Small intestine (tissue), 7 donors: ENCODE results near the gene PRG2. TPM values are rescaled to one million over a fixed set of nuclear protein-coding genes. Genes with fewer than 3 reads are reported as not detected.

Experiments
- DNase-seq, 2 donors: peaks; one replicate each; pipeline versions ENCODE4 v3.0.0 to v3.0.0-alpha.2; 2013
- FAIRE-seq: peaks from 2 replicates; lab custom pipeline; 2012; peaks lifted over from hg19 to GRCh38; lab: Jason Lieb, UNC
- H3K27ac ChIP-seq, 3 donors: one replicate each; pipeline ENCODE4 v1.5.1; 2013; ENCODE audit warnings: low read length in 2 of 3, mild to moderate bottlenecking in 2 of 3, control low read depth in 1 of 3, inconsistent platforms in 1 of 3, low read depth in 1 of 3, moderate library complexity in 1 of 3
- H3K27me3 ChIP-seq, 3 donors: one replicate each; pipeline ENCODE4 v1.6.1; 2013; ENCODE audit warnings: low read length in 3 of 3, inconsistent platforms in 1 of 3; ENCODE audit not compliant: control insufficient read depth in 3 of 3, insufficient read depth in 3 of 3
- H3K36me3 ChIP-seq, 3 donors: one replicate each; pipeline ENCODE4 v1.6.1; 2013; ENCODE audit warnings: low read length in 3 of 3, inconsistent platforms in 1 of 3, low read depth in 1 of 3, mild to moderate bottlenecking in 1 of 3, moderate library complexity in 1 of 3; ENCODE audit not compliant: control insufficient read depth in 3 of 3, insufficient read depth in 2 of 3
- H3K4me1 ChIP-seq, 3 donors: one replicate each; pipeline ENCODE4 v1.6.1; 2013; ENCODE audit warnings: low read length in 2 of 3, inconsistent platforms in 1 of 3, low read depth in 1 of 3, mild to moderate bottlenecking in 1 of 3, moderate library complexity in 1 of 3; ENCODE audit not compliant: control insufficient read depth in 3 of 3, insufficient read depth in 2 of 3
- H3K4me3 ChIP-seq, 3 donors: one replicate each; pipeline ENCODE4 v1.5.1; 2013; ENCODE audit warnings: low read length in 3 of 3, control low read depth in 1 of 3, inconsistent platforms in 1 of 3, low read depth in 1 of 3, mild to moderate bottlenecking in 1 of 3, moderate library complexity in 1 of 3
- H3K9me3 ChIP-seq, 2 donors: one replicate each; pipeline ENCODE4 v1.6.1; 2013; ENCODE audit warnings: low read depth in 1 of 2, low read length in 1 of 2; ENCODE audit not compliant: control insufficient read depth in 2 of 2, insufficient read depth in 1 of 2
- WGBS, 3 donors: extraction: QIAGEN DNeasy Blood & Tissue Kit; methylation state at CpG; one replicate each; pipeline ENCODE4 v1.1.7; 2013; 5-methylcytosine and 5-hydroxymethylcytosine counted together
- polyA plus RNA-seq, 4 donors: library from polyadenylated mRNA; stranded (reverse) in 3 of 4; unstranded in 1 of 4; fragments of 200-250 nt in 3 of 4; fragments of 120-200 nt in 1 of 4; gene quantifications; one replicate each; pipeline versions ENCODE4 v1.2.1 to v1.2.3, GENCODE V29; 2013
- donor health status: healthy with polysubstance abuse.
- donor health status: control.
- donor health status: control.
- donor health status: Bipolar disorder and iron deficiency.
- donor health status: healthy.

PRG2 gene
- polyA plus RNA-seq, 4 donors: 0.15 to 0.31 TPM; not detected in 2

GRCh38 chr11:57397394-57397990, 7.0 kb upstream of the PRG2 start:
- Histone ChIP-seq H3K36me3 (no peaks in the 10 kb centered on the region), H3K27ac (no peak overlapping the region), H3K4me3 (no peak overlapping the region), H3K27me3 (no peaks in the 10 kb centered on the region), H3K4me1 (no peaks in the 10 kb centered on the region), H3K9me3 (no peaks in the 10 kb centered on the region)
- FAIRE-seq (no peak), DNase-seq (no peak)
- WGBS, 3 donors: 78 to 83% (median 79%) methylated on average over 4 of the region's 4 CpGs

DNA sequence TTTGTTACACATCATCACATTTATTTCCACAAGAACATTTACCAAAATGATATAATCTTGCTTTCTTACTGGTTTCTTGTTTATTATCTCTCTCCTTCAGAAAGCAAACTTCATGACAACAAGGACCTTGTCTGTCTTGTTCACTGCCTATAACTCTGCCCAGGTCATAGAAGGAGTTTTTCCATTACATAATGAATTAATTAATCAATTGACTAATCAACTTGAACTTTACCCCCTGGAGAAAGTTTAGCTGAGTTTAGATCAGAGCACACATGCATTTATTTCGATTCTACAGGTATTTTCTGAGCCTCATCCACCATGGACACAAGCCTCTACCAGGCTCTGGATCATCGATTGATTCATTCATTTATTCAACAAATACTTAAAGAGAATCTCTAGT, 6.3 kb upstream of the PRG2 start:
- 53 to 68% (median 54%) methylated on average over 2 of the region's 2 CpGs for WGBS, 3 donors

GRCh38 chr11:57395905-57396623, 5.6 kb upstream of the PRG2 start:
- no peak for FAIRE-seq
- Histone ChIP-seq H3K27me3 (no peaks in the 10 kb centered on the region), H3K36me3 (no peaks in the 10 kb centered on the region), H3K4me1 (no peaks in the 10 kb centered on the region), H3K4me3 (no peak overlapping the region), H3K27ac (no peak overlapping the region), H3K9me3 (no peaks in the 10 kb centered on the region)
- DNase-seq: no peak
- WGBS, 3 donors: 81 to 84% (median 82%) methylated on average over 11 of the region's 11 CpGs

More for the DNA sequence above, 6.3 kb upstream of the PRG2 start:
- Histone ChIP-seq H3K9me3 (no peaks in the 10 kb centered on the region), H3K27ac (no peak overlapping the region), H3K27me3 (no peaks in the 10 kb centered on the region), H3K4me3 (no peak overlapping the region), H3K36me3 (no peaks in the 10 kb centered on the region), H3K4me1 (no peaks in the 10 kb centered on the region)
- FAIRE-seq (no peak), DNase-seq (no peak)

GRCh38 chr11:57394203-57394965, 3.9 kb upstream of the PRG2 start:
- WGBS, 3 donors: 72 to 78% (median 73%) methylated on average over 4 of the region's 4 CpGs
- Histone ChIP-seq H3K27ac (no peak overlapping the region), H3K36me3 (no peaks in the 10 kb centered on the region), H3K27me3 (peaks cover 0 to 5% (median 0%) of the 10 kb centered on the region in 3 donors), H3K4me3 (no peak overlapping the region), H3K4me1 (no peaks in the 10 kb centered on the region), H3K9me3 (no peaks in the 10 kb centered on the region)
- no peak for DNase-seq
- FAIRE-seq: no peak

DNA sequence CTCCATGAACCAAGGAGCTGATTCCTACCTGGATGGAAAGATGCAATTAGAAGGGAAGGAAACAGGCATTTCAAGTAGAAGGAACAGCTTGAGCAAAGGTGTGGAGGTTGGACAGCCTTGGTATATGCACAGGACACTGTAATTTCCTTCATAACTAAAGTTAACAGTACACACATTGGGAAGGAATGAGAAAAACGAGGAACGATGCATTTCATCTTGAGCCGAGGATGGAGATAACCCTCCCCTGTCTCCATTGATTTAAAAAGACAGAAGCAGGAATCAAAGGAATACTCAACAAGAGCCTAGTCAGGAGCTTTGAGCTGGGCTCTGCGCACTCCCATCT, 2.3 kb upstream of the PRG2 start:
- 79 to 83% (median 82%) methylated on average over 4 of the region's 4 CpGs for WGBS, 3 donors
- no peak for FAIRE-seq
- H3K4me3 ChIP-seq: no peak overlapping the region

GRCh38 chr11:57392066-57392762, 1.8 kb upstream of the PRG2 start:
- Histone ChIP-seq H3K4me3 (no peak overlapping the region), H3K27ac (no peak overlapping the region), H3K9me3 (no peaks in the 10 kb centered on the region), H3K4me1 (no peaks in the 10 kb centered on the region), H3K36me3 (no peaks in the 10 kb centered on the region), H3K27me3 (peaks cover 0 to 14% (median 0%) of the 10 kb centered on the region in 3 donors)
- no peak for DNase-seq
- 80 to 88% (median 82%) methylated on average over 8 of the region's 8 CpGs for WGBS, 3 donors
- no peak for FAIRE-seq

More for the DNA sequence above, 2.3 kb upstream of the PRG2 start:
- H3K4me1 ChIP-seq: no peaks in the 10 kb centered on the region
- H3K36me3 ChIP-seq: no peaks in the 10 kb centered on the region
- no peak for DNase-seq
- H3K27ac ChIP-seq: no peak overlapping the region
- peaks cover 0 to 14% (median 0%) of the 10 kb centered on the region in 3 donors for H3K27me3 ChIP-seq
- H3K9me3 ChIP-seq: no peaks in the 10 kb centered on the region

GRCh38 chr11:57391539-57391938, 1.1 kb upstream of the PRG2 start:
- H3K27me3 ChIP-seq: peaks cover 0 to 14% (median 0%) of the 10 kb centered on the region in 3 donors
- no peak for FAIRE-seq
- no peak overlapping the region for H3K4me3 ChIP-seq
- H3K4me1 ChIP-seq: no peaks in the 10 kb centered on the region
- WGBS, 3 donors: 57 to 80% (median 69%) methylated on average over 2 of the region's 2 CpGs
- H3K27ac ChIP-seq: no peak overlapping the region
- no peaks in the 10 kb centered on the region for H3K36me3 ChIP-seq
- DNase-seq: no peak
- H3K9me3 ChIP-seq: no peaks in the 10 kb centered on the region

DNA sequence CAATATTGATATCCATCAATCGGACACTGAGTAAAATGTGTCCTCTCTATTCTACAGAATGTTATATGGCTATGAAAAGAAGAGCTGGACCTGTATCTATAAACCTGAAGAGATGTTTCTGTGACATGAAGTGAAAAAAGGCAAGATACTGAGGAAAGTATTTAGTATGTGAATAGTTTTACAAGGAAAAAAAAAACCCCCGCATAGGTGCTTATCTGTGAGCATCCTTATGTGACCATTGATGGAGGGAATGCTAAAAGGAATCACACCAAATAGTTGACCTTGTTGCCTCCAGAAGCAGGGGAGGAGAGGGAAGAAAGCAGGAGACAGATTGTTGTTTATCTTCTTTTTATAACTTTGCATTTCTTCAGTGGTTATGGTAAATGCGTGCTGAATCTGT, 661 bp upstream of the PRG2 start:
- no peak for DNase-seq
- FAIRE-seq: no peak

More for the DNA sequence above, 661 bp upstream of the PRG2 start:
- Histone ChIP-seq H3K27ac (no peak overlapping the region), H3K4me3 (no peak overlapping the region), H3K36me3 (no peaks in the 10 kb centered on the region), H3K4me1 (no peaks in the 10 kb centered on the region), H3K27me3 (peaks cover 0 to 14% (median 0%) of the 10 kb centered on the region in 3 donors), H3K9me3 (no peaks in the 10 kb centered on the region)
- 84 to 92% (median 91%) methylated on average over 3 of the region's 3 CpGs for WGBS, 3 donors
